ENCODE results near the gene HS2ST1. TPM values are rescaled to one million over a fixed set of nuclear protein-coding genes. Genes with fewer than 3 reads are reported as not detected.
A peak's percentile ranks its signal among the peaks of the same experiment; 100 is the strongest.

Gene HS2ST1
- total and polyA plus RNA-seq, 12 donors = 2.4 to 21.4 (median 13.6) TPM

DNA sequence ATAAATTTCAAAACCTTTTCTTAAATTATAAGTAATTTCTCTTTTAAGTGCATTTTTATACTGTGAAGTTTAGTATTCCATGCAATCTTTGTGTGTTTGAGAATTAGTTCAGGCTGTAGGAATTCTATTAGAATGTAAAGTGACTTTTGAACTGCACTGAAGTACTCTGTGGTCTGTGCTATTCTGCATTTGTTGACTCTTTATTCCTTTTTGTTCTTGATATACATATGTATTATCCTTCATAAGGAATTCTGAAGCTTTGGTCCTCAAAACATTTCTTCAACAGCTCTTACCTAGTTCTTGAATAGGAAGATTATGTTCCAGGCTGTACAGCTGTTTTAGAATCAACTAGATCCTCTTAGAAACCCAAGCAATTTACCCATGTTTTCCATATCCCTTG, 158.0 kb downstream of the HS2ST1 start:
- intact Hi-C loops (cut with DNase I) = no loop called here
- no peaks in the 10 kb centered on the region for H3K27me3 ChIP-seq
- DNase-seq (no peak), ATAC-seq (peak in 1 of 8 donors; percentile 42)
- peak overlapping the region in 2 of 10 donors; percentile 39 to 55 for H3K27ac ChIP-seq
- H3K4me3 ChIP-seq = peak overlapping the region in 4 of 10 donors; percentile 0 to 26 (median 10)
- H3K4me1 ChIP-seq = peaks cover 0 to 19% (median 4%) of the 10 kb centered on the region in 9 donors
- H3K9me3 ChIP-seq = peaks cover 0 to 6% (median 0%) of the 10 kb centered on the region in 11 donors
- H3K36me3 ChIP-seq = no peaks in the 10 kb centered on the region
- no peak for TF ChIP-seq CTCF (IDR thresholded peaks at IDR 0.05)

DNA sequence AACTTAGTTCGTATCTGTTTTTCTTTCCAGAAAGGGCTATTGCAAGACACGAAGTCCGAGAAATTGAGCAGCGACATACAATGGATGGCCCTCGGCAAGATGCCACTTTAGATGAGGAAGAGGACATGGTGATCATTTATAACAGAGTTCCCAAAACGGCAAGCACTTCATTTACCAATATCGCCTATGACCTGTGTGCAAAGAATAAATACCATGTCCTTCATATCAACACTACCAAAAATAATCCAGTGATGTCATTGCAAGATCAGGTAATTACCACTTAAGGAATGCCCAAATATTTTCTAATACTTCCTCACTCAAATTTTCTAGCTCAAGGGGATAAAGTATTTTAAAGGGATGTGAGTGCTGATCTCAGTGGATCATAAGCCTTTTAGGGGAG, 158.5 kb downstream of the HS2ST1 start:
- Histone ChIP-seq H3K27ac (peak overlapping the region in 2 of 10 donors; percentile 39 to 55), H3K4me1 (peaks cover 0 to 19% (median 4%) of the 10 kb centered on the region in 9 donors), H3K36me3 (no peaks in the 10 kb centered on the region), H3K27me3 (no peaks in the 10 kb centered on the region), H3K4me3 (peak overlapping the region in 6 of 10 donors; percentile 0 to 26 (median 13)), H3K9me3 (peaks cover 0 to under 1% (median 0%) of the 10 kb centered on the region in 11 donors)
- no peak for DNase-seq
- intact Hi-C loops (cut with DNase I) = no loop called here
- no peak for TF ChIP-seq CTCF (IDR thresholded peaks at IDR 0.05)
- peak in 5 of 8 donors; percentile 35 to 75 (median 67) for ATAC-seq
- 53 to 69% methylated on average over 7 of the region's 7 CpGs for WGBS, 2 donors

DNA sequence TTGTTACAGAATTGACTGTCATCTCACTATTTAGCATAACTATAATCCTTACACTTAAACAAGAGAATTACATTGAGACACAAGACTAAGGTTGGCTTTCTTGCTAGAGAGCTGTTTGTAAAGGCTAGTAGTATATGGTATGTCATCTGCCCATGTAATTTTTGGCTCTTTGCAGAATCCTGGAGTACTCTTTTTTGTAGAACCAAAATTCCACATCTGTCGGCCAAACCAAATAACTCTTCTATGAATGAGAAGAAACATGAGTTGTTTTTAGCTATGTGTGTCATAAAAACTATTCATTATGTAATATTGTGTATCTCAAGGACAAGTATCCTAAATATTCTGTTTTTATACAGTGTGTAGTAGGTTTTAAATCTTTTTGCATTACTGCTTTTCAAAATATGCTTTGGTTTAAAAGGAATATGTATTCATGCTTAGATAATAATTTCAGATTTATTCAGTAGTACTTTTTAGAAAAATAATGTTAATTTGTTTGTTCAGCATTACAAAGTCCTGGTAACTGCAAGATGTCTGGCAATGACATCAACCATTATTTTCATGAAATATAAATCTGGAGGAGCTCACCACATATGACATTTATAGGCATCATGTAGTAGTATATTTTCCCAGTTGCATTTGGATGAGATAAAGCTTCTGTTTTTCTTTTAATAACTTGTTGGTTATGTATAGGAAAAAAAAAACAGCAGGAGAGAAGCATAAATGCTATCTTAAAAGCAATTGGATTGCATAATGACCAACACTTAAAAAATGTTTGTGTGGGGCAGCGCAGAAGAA, 159.8 kb downstream of the HS2ST1 start:
- intact Hi-C loops (cut with DNase I) = no loop called here
- ATAC-seq = no peak
- Histone ChIP-seq H3K36me3 (no peaks in the 10 kb centered on the region), H3K9me3 (no peaks in the 10 kb centered on the region), H3K27ac (no peak overlapping the region), H3K4me3 (no peak overlapping the region), H3K4me1 (peaks cover 0 to 19% (median 4%) of the 10 kb centered on the region in 9 donors), H3K27me3 (no peaks in the 10 kb centered on the region)
- 73 to 78% methylated on average over 2 of the region's 2 CpGs for WGBS, 2 donors
- TF ChIP-seq CTCF (IDR thresholded peaks at IDR 0.05) = no peak
- DNase-seq = no peak

GRCh38 chr1:87077959-87078639, 163.7 kb downstream of the HS2ST1 start:
- no peak overlapping the region for H3K4me3 ChIP-seq
- DNase-seq (no peak), ATAC-seq (no peak)
- intact Hi-C loops (cut with DNase I) = no loop called here
- WGBS, 2 donors = 84 to 86% methylated on average over 2 of the region's 2 CpGs
- no peaks in the 10 kb centered on the region for H3K27me3 ChIP-seq
- no peak for TF ChIP-seq CTCF (IDR thresholded peaks at IDR 0.05)
- no peak overlapping the region for H3K27ac ChIP-seq
- no peaks in the 10 kb centered on the region for H3K9me3 ChIP-seq
- H3K36me3 ChIP-seq = no peaks in the 10 kb centered on the region
- H3K4me1 ChIP-seq = peaks cover 0 to 18% (median 4%) of the 10 kb centered on the region in 9 donors

Measured in heart right ventricle (tissue), 16 donors.